ENCODE results near the gene KHDC1.

- TF ChIP-seq CTCF (IDR thresholded peaks at IDR 0.05) = no peak
- no peak for TF ChIP-seq POLR2A (IDR thresholded peaks at IDR 0.05)
Observed at GRCh38 chr6:73308712-73309534, 45.9 kb upstream of the KHDC1 start.

Measured in body of pancreas (tissue), 4 donors.